IPS-15b (cell line): ENCODE results near the gene PDE3B.
"Not testable (repeated sequence)": the region's sequence is repeated elsewhere in the genome, so short reads cannot be mapped to it uniquely, and the experiment has no call there.

Experiments
- H3K27me3 ChIP-seq: one replicate; pipeline ENCODE4 v1.6.1; 2013; ENCODE audit warnings: low read length; ENCODE audit not compliant: control insufficient read depth, insufficient read depth
- H3K36me3 ChIP-seq: one replicate; pipeline ENCODE4 v1.6.1; 2013; ENCODE audit warnings: low read length; ENCODE audit not compliant: control insufficient read depth, insufficient read depth
- H3K4me1 ChIP-seq: one replicate; pipeline ENCODE4 v1.6.1; 2013; ENCODE audit warnings: mild to moderate bottlenecking, low read length; ENCODE audit not compliant: control insufficient read depth, insufficient read depth
- H3K4me3 ChIP-seq: one replicate; pipeline ENCODE4 v1.5.1; 2013; ENCODE audit warnings: low read depth, low read length
- H3K9ac ChIP-seq: one replicate; pipeline ENCODE4 v1.6.1; 2013; ENCODE audit warnings: low read depth, mild to moderate bottlenecking, low read length
- H3K9me3 ChIP-seq: one replicate; pipeline ENCODE4 v1.6.1; 2013; ENCODE audit warnings: mild to moderate bottlenecking, low read length; ENCODE audit not compliant: control insufficient read depth, insufficient read depth

Gene PDE3B

DNA sequence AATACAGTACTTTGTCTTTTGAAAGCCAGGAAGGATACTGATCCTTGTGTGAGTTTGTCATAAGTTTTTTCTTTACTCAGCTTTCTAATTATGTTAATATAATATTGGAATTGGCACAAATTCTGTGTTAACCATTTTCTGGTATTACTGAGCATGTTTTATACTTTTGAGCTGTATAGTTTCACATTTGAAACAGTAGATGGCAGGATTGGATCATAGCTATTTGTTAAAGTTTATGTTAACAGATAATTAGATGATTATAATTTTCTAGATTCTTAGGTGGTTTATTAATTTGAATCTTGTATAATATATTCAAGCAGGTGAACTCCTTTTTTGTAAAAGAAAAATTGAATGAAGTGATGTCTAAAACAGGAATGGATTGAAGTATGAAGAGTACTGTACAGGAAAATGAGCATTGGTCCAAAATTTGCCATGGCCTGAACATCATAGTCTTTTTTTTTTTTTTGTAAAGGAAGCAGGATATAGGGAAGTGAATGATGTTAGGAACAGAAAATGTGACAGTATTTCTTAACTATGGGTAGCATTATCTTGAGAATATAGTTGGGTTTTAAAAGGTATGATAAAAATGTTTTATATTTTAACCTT is 146.4 kb downstream of the PDE3B start:
- H3K36me3 ChIP-seq: no peaks in the 10 kb centered on the region
- H3K27me3 ChIP-seq: no peaks in the 10 kb centered on the region
- H3K9ac ChIP-seq: no peak overlapping the region
- H3K9me3 ChIP-seq: no peaks in the 10 kb centered on the region
- no peaks in the 10 kb centered on the region for H3K4me1 ChIP-seq
- no peak overlapping the region for H3K4me3 ChIP-seq

DNA sequence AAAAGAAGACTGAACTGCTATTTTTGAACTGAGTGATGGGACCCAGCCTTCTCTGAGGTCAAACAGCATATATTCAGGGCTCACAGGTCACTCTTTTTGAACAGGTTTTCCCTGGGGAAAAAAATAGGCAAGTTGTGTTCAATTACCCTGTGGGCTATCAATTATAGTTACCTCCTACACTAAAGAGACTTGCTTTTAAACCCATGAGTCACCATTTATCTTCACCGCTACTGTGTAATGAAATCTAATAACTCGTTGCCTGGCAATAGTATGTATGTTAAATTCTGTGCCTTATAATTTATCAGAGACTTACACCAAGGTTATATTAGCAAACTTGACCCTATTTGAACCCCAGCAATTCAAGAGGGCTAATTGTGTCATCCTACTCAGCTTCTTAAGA is 149.9 kb downstream of the PDE3B start:
- Histone ChIP-seq H3K9ac (no peak overlapping the region), H3K4me3 (no peak overlapping the region), H3K9me3 (no peaks in the 10 kb centered on the region), H3K4me1 (no peaks in the 10 kb centered on the region), H3K36me3 (no peaks in the 10 kb centered on the region), H3K27me3 (no peaks in the 10 kb centered on the region)

DNA sequence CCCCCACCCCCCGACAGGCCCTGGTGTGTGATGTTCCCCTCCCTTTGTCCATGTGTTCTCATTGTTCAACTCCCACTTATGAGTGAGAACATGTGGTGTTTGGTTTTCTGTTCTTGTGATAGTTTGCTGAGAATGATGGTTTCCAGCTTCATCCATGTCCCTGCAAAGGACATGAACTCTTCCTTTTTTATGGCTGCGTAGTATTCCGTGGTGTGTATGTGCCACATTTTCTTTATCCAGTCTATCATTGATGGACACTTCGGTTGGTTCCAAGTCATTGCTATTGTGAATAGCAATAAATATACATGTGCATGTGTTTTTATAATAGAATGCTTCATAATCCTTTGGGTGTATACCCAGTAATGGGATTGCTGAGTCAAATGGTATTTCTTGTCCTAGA is 152.4 kb downstream of the PDE3B start:
- H3K36me3 ChIP-seq, H3K27me3 ChIP-seq: not testable (repeated sequence)

DNA sequence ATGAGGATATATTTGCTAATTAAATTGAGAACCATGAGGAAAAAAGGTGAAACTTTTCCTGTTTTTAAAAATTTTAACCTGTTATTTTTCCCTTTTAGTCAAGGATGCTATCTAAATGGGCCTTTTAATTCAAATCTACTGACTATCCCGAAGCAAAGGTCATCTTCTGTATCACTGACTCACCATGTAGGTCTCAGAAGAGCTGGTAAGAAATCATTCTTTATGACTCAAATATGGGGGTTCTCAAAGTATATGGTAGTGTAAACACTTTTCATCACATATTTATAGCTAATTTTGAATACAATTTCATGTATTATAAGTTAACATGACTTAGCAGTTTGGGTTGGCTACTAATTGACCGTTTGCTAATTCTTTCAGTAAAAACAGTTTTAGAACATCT is 160.2 kb downstream of the PDE3B start:
- H3K27me3 ChIP-seq: no peaks in the 10 kb centered on the region
- no peaks in the 10 kb centered on the region for H3K36me3 ChIP-seq
- no peak overlapping the region for H3K9ac ChIP-seq
- H3K9me3 ChIP-seq: no peaks in the 10 kb centered on the region
- no peak overlapping the region for H3K4me3 ChIP-seq
- H3K4me1 ChIP-seq: no peaks in the 10 kb centered on the region

More for the DNA sequence above, 152.4 kb downstream of the PDE3B start:
- H3K4me1 ChIP-seq, H3K9me3 ChIP-seq, H3K4me3 ChIP-seq, H3K9ac ChIP-seq: not testable (repeated sequence)

DNA sequence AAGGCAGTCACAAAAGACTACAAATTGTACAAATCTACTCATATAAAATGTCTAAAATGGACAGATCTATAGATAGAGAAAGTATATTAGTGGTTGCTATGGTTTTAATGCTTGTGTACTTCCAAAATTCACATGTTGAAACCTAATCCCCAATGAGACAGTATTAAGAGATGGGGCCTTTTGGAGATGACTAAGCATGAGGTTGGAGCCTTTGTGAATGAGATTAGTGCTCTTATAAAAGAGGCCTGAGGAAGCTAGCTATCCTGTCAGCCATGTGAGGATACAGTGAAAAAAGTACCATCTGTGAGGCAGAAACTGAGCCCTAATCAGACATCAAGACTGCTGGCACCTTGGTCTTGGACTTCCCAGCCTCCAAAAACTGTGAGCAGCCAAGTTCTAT is 165.9 kb downstream of the PDE3B start:
- Histone ChIP-seq H3K4me1 (no peaks in the 10 kb centered on the region), H3K9ac (no peak overlapping the region)

DNA sequence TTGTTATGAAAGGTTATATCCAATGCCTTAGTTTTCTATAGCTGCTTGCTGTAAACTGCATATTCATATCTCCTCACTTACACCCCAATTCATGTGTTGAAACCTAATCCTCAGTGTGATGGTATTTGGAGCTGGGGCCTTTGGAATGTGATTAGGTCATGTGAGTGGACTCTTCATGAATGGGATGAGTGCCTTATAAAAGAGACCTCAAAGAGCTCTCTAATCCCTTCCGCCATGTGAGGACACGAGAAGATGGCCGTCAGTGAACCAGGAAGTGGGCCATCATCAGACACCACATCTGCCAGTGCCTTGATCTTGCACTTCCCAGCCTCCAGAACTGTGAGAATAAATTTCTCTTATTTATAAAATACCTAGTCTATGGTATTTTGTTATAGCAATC is 169.2 kb downstream of the PDE3B start:
- no peaks in the 10 kb centered on the region for H3K27me3 ChIP-seq
- H3K9me3 ChIP-seq: no peaks in the 10 kb centered on the region
- no peaks in the 10 kb centered on the region for H3K36me3 ChIP-seq
- H3K4me3 ChIP-seq: no peak overlapping the region
- H3K4me1 ChIP-seq: no peaks in the 10 kb centered on the region
- H3K9ac ChIP-seq: no peak overlapping the region

More for the DNA sequence above, 165.9 kb downstream of the PDE3B start:
- no peaks in the 10 kb centered on the region for H3K9me3 ChIP-seq
- H3K27me3 ChIP-seq: no peaks in the 10 kb centered on the region
- H3K4me3 ChIP-seq: no peak overlapping the region
- no peaks in the 10 kb centered on the region for H3K36me3 ChIP-seq

DNA sequence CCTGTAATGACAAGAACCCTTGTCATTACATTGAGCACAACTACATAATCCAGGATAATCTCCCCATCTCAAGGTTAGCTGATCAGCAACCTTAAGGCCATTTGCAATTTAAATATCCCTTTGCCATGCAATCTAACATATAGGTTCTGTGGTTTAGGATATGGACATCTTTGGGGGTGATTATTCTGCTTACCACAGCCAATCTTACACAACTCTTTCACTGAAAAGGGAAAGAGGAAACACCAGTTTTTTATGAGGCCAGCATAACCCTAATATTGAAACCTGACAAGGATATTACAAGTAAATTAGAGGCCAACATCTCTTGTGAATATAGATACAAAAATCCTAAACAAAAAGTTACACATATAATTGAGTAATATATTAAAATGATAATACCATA is 169.9 kb downstream of the PDE3B start:
- H3K4me3 ChIP-seq: no peak overlapping the region
- H3K36me3 ChIP-seq: no peaks in the 10 kb centered on the region
- no peaks in the 10 kb centered on the region for H3K4me1 ChIP-seq
- H3K9me3 ChIP-seq: no peaks in the 10 kb centered on the region
- no peak overlapping the region for H3K9ac ChIP-seq
- no peaks in the 10 kb centered on the region for H3K27me3 ChIP-seq

DNA sequence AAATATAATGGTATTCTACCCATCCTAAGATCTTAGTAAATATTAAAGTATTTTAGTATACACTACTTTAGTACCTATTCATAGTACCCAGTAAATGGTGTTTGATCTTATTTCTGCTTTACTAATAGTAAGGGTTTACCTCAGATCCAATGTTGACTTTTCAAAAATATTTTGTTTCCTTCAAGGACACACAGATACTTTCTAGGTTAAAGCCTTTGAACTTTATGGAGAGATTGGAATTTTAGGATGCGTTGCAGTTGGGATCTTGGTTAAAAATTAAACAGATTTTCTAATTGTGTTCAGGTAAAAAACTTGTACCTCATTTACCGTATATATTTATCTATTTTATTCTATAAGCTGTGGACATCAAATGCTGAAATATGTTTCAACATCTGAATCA is 175.2 kb downstream of the PDE3B start:
- Histone ChIP-seq H3K36me3 (no peaks in the 10 kb centered on the region), H3K9me3 (no peaks in the 10 kb centered on the region), H3K4me1 (no peaks in the 10 kb centered on the region), H3K9ac (no peak overlapping the region), H3K4me3 (no peak overlapping the region), H3K27me3 (no peaks in the 10 kb centered on the region)

DNA sequence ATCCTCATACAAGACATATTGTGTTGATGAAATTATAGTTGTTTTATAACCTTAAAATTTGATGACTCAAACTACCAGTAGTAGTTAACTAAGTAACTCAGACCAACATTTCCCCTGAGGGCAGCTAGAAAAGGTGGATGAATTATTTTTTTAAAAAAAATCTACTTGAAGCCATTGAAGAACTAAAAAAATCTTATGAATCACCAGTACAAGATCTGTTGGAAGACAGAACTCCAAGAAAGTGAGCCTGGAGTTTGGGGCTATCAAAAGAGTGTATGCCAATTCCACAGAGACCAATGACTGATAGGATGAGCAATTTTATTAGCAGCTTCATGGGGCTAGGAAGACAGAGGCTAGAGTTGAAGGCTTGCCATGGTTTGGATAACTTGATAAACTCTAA is 176.0 kb downstream of the PDE3B start:
- Histone ChIP-seq H3K4me3 (no peak overlapping the region), H3K9ac (no peak overlapping the region), H3K9me3 (no peaks in the 10 kb centered on the region), H3K4me1 (no peaks in the 10 kb centered on the region), H3K27me3 (no peaks in the 10 kb centered on the region), H3K36me3 (no peaks in the 10 kb centered on the region)

DNA sequence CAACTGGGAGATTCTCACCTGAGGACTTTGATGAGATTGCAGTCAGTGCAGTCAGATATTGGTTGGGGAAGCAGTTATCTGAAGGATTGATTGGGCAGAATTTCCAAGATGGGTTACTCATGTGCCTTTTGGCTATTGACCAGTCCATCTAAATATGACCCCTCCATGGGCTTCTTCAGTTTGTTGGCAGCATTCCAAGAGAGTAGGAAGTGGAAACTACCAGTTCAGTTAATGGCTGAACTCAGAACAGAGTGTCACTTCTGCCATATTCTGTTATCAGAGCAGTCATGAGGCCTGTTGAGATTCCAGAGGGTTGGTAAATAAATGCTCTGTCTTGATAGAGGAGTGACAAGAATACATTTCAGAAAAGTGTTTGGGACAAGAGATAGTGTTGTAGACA is 177.4 kb downstream of the PDE3B start:
- Histone ChIP-seq H3K27me3 (no peaks in the 10 kb centered on the region), H3K9me3 (no peaks in the 10 kb centered on the region), H3K9ac (no peak overlapping the region), H3K4me3 (no peak overlapping the region), H3K4me1 (no peaks in the 10 kb centered on the region), H3K36me3 (no peaks in the 10 kb centered on the region)

DNA sequence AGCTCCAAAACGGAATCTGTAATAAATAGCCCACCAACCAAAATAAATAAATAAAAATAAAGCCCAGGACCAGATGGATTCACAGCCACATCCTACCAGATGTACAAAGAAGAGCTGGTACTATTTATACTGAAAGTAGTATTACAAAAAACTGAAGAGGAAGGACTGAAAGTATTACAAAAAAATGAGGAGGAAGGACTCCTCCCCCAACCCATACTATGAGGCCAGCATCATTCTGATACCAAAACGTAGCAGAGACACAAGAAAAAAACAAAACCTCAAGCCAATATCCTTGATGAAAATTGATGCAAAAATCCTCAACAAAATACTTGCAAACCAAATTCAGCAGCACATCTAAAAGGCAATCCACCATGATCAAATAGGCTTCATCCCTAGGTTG is 183.0 kb downstream of the PDE3B start:
- H3K36me3 ChIP-seq: no peaks in the 10 kb centered on the region
- H3K27me3 ChIP-seq: no peaks in the 10 kb centered on the region
- H3K9me3 ChIP-seq: no peaks in the 10 kb centered on the region
- H3K9ac ChIP-seq: no peak overlapping the region
- H3K4me1 ChIP-seq: no peaks in the 10 kb centered on the region
- no peak overlapping the region for H3K4me3 ChIP-seq

DNA sequence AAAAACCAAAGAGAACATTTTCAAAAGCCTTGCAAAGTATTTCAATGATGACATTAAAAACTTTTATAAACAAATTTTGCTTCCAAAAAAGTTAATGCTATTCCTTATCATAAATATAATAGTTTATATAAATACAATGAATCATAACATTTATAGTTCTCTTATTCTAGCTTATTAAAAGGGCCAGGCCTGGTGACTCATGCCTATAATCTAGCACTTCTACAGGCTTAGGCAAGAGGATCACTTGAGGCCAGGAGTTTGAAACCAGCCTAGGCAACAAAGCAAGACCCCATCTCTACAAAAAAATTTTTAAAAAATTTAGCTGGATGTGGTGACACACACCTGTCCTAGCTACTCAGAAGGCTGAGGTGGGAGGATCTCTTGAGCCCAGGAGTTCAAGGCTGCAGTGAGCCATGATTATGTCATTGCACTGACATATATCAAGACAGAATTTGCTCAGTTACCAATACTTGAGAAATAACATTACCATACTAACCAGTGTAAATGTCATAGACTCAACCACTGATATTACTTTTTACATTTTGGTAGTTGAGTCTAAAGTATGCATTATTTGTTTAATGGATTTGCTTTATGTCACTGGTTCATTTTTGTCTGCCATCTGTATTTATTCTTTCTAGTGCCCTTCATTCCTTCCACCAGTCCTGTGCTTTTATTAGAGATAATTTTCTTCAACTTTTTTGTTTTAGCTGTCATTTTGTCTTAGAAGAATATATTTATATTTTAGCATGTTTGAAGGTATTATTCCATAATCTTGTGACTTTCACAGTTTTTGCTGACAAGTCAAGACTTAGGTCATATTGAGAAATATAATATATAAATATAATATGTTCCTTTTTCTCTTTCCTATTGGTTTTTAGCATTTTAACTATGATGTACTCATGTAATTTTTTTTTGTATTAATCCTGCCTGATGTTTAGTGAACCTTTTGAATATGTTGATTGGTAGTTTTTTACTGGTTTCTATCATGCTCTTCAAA is 192.2 kb downstream of the PDE3B start:
- no peaks in the 10 kb centered on the region for H3K36me3 ChIP-seq
- H3K27me3 ChIP-seq: no peaks in the 10 kb centered on the region
- H3K9ac ChIP-seq: no peak overlapping the region
- no peak overlapping the region for H3K4me3 ChIP-seq
- H3K9me3 ChIP-seq: no peaks in the 10 kb centered on the region
- H3K4me1 ChIP-seq: no peaks in the 10 kb centered on the region
